Liver (tissue), 9 donors: ENCODE data around the gene TSPAN5. TPM values are rescaled to one million over a fixed set of nuclear protein-coding genes. Genes with fewer than 3 reads are reported as not detected.

Experiments used
- DNase-seq: peaks from one replicate; pipeline ENCODE4 v3.0.0-alpha.2; 2017; ENCODE audit warnings: low spot score
- H3K27ac ChIP-seq, 2 donors: one replicate each; pipeline ENCODE4 v1.7.0; 2013; ENCODE audit warnings: inconsistent platforms in 2 of 2, low read length in 2 of 2, control low read depth in 1 of 2, low read depth in 1 of 2, mild to moderate bottlenecking in 1 of 2
- H3K27me3 ChIP-seq, 4 donors: one replicate each; pipeline versions ENCODE4 v1.6.1 to v1.7.0; 2013; ENCODE audit warnings: low read length in 3 of 4, inconsistent platforms in 1 of 4, mild to moderate bottlenecking in 1 of 4, moderate library complexity in 1 of 4; ENCODE audit not compliant: control insufficient read depth in 4 of 4, insufficient read depth in 4 of 4
- H3K36me3 ChIP-seq, 4 donors: one replicate each; pipeline versions ENCODE4 v1.6.1 to v1.7.0; 2013; ENCODE audit warnings: low read length in 3 of 4, mild to moderate bottlenecking in 3 of 4, low read depth in 1 of 4, moderate library complexity in 1 of 4; ENCODE audit not compliant: control insufficient read depth in 4 of 4, insufficient read depth in 3 of 4
- H3K4me1 ChIP-seq, 4 donors: one replicate each; pipeline versions ENCODE4 v1.6.1 to v1.7.0; 2013; ENCODE audit warnings: low read length in 3 of 4, mild to moderate bottlenecking in 3 of 4, moderate library complexity in 1 of 4; ENCODE audit not compliant: control insufficient read depth in 4 of 4, insufficient read depth in 4 of 4
- H3K4me3 ChIP-seq, 3 donors: one replicate each; pipeline versions ENCODE4 v1.6.1 to v1.7.0; 2013; ENCODE audit warnings: low read length in 3 of 3, control low read depth in 1 of 3, low read depth in 1 of 3, mild to moderate bottlenecking in 1 of 3
- H3K9ac ChIP-seq, 2 donors: one replicate each; pipeline ENCODE4 v1.7.0; 2013; ENCODE audit warnings: low read length in 2 of 2, mild to moderate bottlenecking in 2 of 2, moderate library complexity in 2 of 2, control low read depth in 1 of 2, low read depth in 1 of 2
- H3K9me3 ChIP-seq, 4 donors: one replicate each; pipeline versions ENCODE4 v1.6.1 to v1.7.0; 2013; ENCODE audit warnings: low read length in 3 of 4; ENCODE audit not compliant: control insufficient read depth in 4 of 4
- ATF3 ChIP-seq: IDR thresholded peaks from 2 replicates; pipeline ENCODE4 v1.6.1; 2016; ENCODE audit warnings: antibody characterized with exemption
- CTCF ChIP-seq: fragments of 150-350 bp; IDR thresholded peaks from 2 replicates; pipeline ENCODE4 v1.5.1; 2017; ENCODE audit warnings: improper control_type of control experiment, low read depth, low read length; ENCODE audit not compliant: missing input control
- FOXA1 ChIP-seq: IDR thresholded peaks from 2 replicates; pipeline ENCODE4 v1.6.1; 2016; ENCODE audit warnings: antibody characterized with exemption
- FOXA2 ChIP-seq: IDR thresholded peaks from 2 replicates; pipeline ENCODE4 v1.6.1; 2016; ENCODE audit warnings: antibody characterized with exemption
- GABPA ChIP-seq, 2 donors: IDR thresholded peaks in 1 of 2; conservative IDR thresholded peaks in 1 of 2; 2 replicates each; pipeline ENCODE4 v1.6.1; 2016; ENCODE audit warnings: antibody characterized with exemption in 2 of 2, mild to moderate bottlenecking in 1 of 2, moderate library complexity in 1 of 2
- HNF4A ChIP-seq, 2 donors: conservative IDR thresholded peaks; 2 replicates each; pipeline ENCODE4 v1.6.1; 2016; ENCODE audit warnings: antibody characterized with exemption in 2 of 2, mild to moderate bottlenecking in 2 of 2
- HNF4G ChIP-seq: IDR thresholded peaks from 2 replicates; pipeline ENCODE4 v1.6.1; 2016; ENCODE audit warnings: antibody characterized with exemption
- JUND ChIP-seq, 2 donors: IDR thresholded peaks; 2 replicates each; pipeline ENCODE4 v1.6.1; 2016; ENCODE audit warnings: antibody characterized with exemption in 2 of 2
- MAX ChIP-seq: IDR thresholded peaks from 2 replicates; pipeline ENCODE4 v1.6.1; 2016; ENCODE audit warnings: antibody characterized with exemption
- RAD21 ChIP-seq, 2 donors: IDR thresholded peaks; 2 replicates each; pipeline ENCODE4 v1.6.1; 2016; ENCODE audit warnings: antibody characterized with exemption in 2 of 2, mild to moderate bottlenecking in 2 of 2
- TAF1 ChIP-seq: conservative IDR thresholded peaks from 2 replicates; pipeline ENCODE4 v1.6.1; 2016; ENCODE audit warnings: antibody characterized with exemption, mild to moderate bottlenecking
- YY1 ChIP-seq: IDR thresholded peaks from 2 replicates; pipeline ENCODE4 v1.6.1; 2016; ENCODE audit warnings: antibody characterized with exemption, mild to moderate bottlenecking
- ZBTB33 ChIP-seq: IDR thresholded peaks from 2 replicates; pipeline ENCODE4 v1.6.1; 2016; ENCODE audit warnings: antibody characterized with exemption
- WGBS: extraction: QIAGEN DNeasy Blood & Tissue Kit; methylation state at CpG from one replicate; pipeline ENCODE4 v1.1.7; 2013; 5-methylcytosine and 5-hydroxymethylcytosine counted together
- polyA plus RNA-seq, 2 donors: library from polyadenylated mRNA; stranded (reverse) in 1 of 2; unstranded in 1 of 2; fragments of 200-250 nt in 1 of 2; fragments of >200 nt in 1 of 2; fragmentation: Nextera tagmentation in 1 of 2; extraction: Ambion mirVana in 1 of 2; gene quantifications; one replicate each; pipeline versions ENCODE4 v1.2.1 to v1.2.3, GENCODE V29; 2013 to 2015
- total RNA-seq, 2 donors: library from RNA; depleted of rRNA; stranded (reverse); fragments of >200 nt; gene quantifications; one replicate each; pipeline ENCODE4 v1.2.3, GENCODE V29; 2014
- donor health status: healthy.
- donor health status: healthy.
- donor health status: healthy.
- donor health status: healthy.
- donor health status: healthy.

TSPAN5 gene
- total and polyA plus RNA-seq, 4 donors, result 0.36 to 54.0 (median 0.63) TPM

GRCh38 chr4:98609934-98610333 lies 48.5 kb downstream of the TSPAN5 start (continued):
- TF ChIP-seq CTCF (no peak), FOXA2 (no peak), RAD21 (IDR thresholded peaks at IDR 0.05) (no peak), ATF3 (no peak), YY1 (no peak), JUND (IDR thresholded peaks at IDR 0.05) (no peak), GABPA (IDR thresholded peaks at IDR 0.05 in 1 of 2, conservative IDR thresholded peaks at IDR 0.05 in 1 of 2) (no peak), MAX (no peak)

- 52% methylated on average over 5 of the region's 5 CpGs for WGBS
- TF ChIP-seq HNF4G (no peak), YY1 (no peak), MAX (no peak)
- no peak for DNase-seq
- Histone ChIP-seq H3K4me1 (no peaks in the 10 kb centered on the region), H3K27ac (no peak overlapping the region), H3K27me3 (no peaks in the 10 kb centered on the region), H3K9me3 (no peaks in the 10 kb centered on the region), H3K4me3 (no peak overlapping the region), H3K36me3 (no peaks in the 10 kb centered on the region), H3K9ac (no peak overlapping the region)
Measured at GRCh38 chr4:98608356-98608755, 50.1 kb downstream of the TSPAN5 start.

- H3K4me1 ChIP-seq, result no peaks in the 10 kb centered on the region
- 79% methylated on average over 6 of the region's 6 CpGs for WGBS
- H3K4me3 ChIP-seq, result no peak overlapping the region
- H3K9ac ChIP-seq, result no peak overlapping the region
- no peaks in the 10 kb centered on the region for H3K36me3 ChIP-seq
- TF ChIP-seq ZBTB33, result no peak
- TF ChIP-seq JUND (IDR thresholded peaks at IDR 0.05), result no peak
- TF ChIP-seq HNF4A (conservative IDR thresholded peaks at IDR 0.05), result no peak
- DNase-seq, result no peak
- no peaks in the 10 kb centered on the region for H3K9me3 ChIP-seq
- no peaks in the 10 kb centered on the region for H3K27me3 ChIP-seq
- H3K27ac ChIP-seq, result no peak overlapping the region
Measured at GRCh38 chr4:98606894-98607293, 51.5 kb downstream of the TSPAN5 start.

- DNase-seq, result no peak
- no peaks in the 10 kb centered on the region for H3K4me1 ChIP-seq
- no peaks in the 10 kb centered on the region for H3K27me3 ChIP-seq
- TF ChIP-seq FOXA1 (no peak), RAD21 (IDR thresholded peaks at IDR 0.05) (no peak), GABPA (IDR thresholded peaks at IDR 0.05 in 1 of 2, conservative IDR thresholded peaks at IDR 0.05 in 1 of 2) (no peak), TAF1 (no peak), ATF3 (no peak), CTCF (no peak), ZBTB33 (no peak)
- H3K9ac ChIP-seq, result no peak overlapping the region
- H3K36me3 ChIP-seq, result no peaks in the 10 kb centered on the region
- H3K4me3 ChIP-seq, result no peak overlapping the region
- peaks cover 0 to 6% (median 0%) of the 10 kb centered on the region in 4 donors for H3K9me3 ChIP-seq
- H3K27ac ChIP-seq, result no peak overlapping the region
- WGBS, result 86% methylated on average over 3 of the region's 3 CpGs
Measured at GRCh38 chr4:98605216-98605615, 53.2 kb downstream of the TSPAN5 start.
